GM18519 (cell line): Measurements from ENCODE around the gene CRIM1.

Experiments used
- ATAC-seq: cut with Tn5 transposase; IDR thresholded peaks from one replicate; pipeline ENCODE4 v1.9.1; 2021; ENCODE audit warnings: mild to moderate bottlenecking, moderate library complexity; ENCODE audit not compliant: unreplicated experiment, low FRiP score

The CRIM1 gene

DNA sequence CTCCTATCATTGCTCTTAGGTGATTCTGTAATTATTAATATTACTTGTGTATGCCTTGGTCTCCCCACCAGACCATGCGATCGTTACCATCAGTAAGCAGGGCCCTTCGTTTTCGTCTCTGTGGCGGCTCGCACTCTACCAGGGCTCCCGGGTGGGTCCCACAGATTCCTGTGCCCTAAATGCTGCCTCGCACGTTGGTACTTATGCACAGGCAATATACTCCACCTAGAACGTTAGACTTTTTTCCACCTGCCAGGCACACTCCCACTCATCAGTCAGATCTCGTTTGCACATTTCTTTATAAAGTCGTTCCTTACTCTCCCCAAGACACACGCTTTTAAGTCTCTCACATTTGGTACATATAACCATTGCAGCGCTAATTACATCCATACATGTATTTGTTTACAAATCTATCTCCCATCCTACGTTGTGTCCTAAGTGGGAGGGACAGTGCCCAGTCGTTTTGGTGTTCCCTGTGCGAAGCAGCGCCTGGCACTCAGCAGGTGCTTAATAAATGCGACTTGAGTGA is 241.5 kb downstream of the CRIM1 start:
- no peak for ATAC-seq

DNA sequence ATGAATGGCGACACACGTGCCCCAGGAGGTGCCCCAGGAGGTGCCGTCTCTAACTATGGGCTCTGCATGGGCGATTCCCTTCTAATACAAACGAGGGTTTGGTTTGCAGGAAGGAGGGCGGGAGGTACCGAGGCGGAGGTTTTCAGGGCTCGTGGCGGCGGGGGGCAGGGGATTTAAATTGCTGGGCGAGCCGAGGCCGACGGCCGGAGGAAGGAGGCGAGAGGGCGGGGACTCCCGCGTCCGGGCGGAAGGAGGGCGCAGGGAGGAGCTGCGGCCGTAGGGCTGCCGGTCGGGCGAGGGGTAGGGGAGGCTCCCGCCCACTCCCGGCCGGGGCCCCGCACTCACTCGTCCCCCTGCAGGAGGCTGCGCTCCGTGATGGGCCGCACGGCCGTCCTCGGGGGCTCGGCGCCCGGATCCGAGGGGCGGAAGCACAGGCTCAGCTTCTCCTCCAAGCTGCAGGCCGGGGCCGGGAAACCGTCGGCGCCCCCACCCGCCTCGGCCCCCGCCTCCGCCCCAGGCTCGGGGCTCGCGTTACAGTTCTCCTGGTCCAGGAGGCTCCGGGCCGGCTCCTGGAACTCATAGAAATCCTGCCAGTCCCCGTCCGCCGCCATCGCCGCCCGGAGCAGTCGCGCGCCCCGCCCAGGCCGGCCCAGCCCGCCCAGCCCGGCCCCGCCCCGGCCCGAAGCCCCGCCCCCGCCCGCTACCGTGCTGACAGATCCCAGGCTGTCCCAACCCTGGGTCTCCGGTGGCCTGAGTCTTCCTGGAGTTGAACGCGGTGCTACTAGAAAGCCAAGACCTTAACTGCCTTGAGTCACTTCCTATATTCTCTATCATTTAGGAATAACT is 242.2 kb downstream of the CRIM1 start, which contains the start of gene FEZ2:
FEZ2 (minus strand) TSS at position 637 of the 846 bp plus-strand sequence; CDS start at position 611, 26 bp downstream.
- peak; percentile 97 for ATAC-seq
